HepG2 (cell line): ENCODE results near the gene HAUS7.

ENCODE experiments used
- MTA3 ChIP-seq: sonication (generic); formaldehyde crosslinking; IDR thresholded peaks from 2 replicates; pipeline ENCODE4 v1.4.0; 2020; ENCODE audit warnings: missing genetic modification reagents
- NR2F2 ChIP-seq: IDR thresholded peaks from 2 replicates; pipeline ENCODE4 v1.6.1; 2012; ENCODE audit warnings: low read depth, inconsistent platforms, borderline replicate concordance
- PHF20 ChIP-seq: sonication (generic); formaldehyde crosslinking; IDR thresholded peaks from 2 replicates; pipeline ENCODE4 v1.5.0; 2020; ENCODE audit warnings: mild to moderate bottlenecking, missing genetic modification reagents

DNA sequence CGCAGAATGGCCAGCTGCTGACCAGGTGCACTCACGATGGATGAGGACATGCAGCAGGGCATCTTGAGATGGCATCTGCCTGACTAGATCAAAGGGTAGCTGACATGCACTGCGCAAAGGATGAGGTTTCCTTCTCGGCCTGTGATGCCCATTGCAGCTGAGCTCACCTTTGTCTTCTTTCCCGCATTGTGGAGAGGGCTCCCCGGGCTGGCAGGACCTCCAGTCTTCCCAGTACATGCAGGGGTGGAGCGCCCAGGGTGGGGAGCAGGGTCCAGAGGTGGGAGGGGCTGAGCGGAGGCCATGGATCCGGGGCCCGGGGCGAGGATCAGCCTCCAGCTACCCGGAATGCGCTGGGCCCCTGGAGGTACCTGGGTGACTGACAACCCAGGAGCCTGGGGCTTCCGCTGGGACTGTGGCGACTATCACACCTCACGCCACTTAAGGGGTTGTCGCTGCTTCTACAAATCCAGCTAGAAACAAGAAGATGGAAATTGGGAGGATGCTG is 36.5 kb downstream of the HAUS7 start:
- TF ChIP-seq NR2F2 (no peak), MTA3 (CRISPR knock-in tag) (no peak), PHF20 (CRISPR knock-in tag) (no peak)
